KMS-11 (cell line): ENCODE measurements around the gene RGL2.

Experiments used
- H2AFZ ChIP-seq: fragments of 200-600 bp; sonication (generic); 2 replicates; pipeline ENCODE4 v1.6.1; 2016; ENCODE audit warnings: antibody characterized with exemption, mixed run types, low read depth
- H3K27ac ChIP-seq: fragments of 200-600 bp; sonication (generic); 2 replicates; pipeline ENCODE4 v1.6.1; 2016; ENCODE audit warnings: mild to moderate bottlenecking, mixed run types
- H3K27me3 ChIP-seq: fragments of 200-600 bp; sonication (generic); 2 replicates; pipeline ENCODE4 v1.6.1; 2017; ENCODE audit warnings: mild to moderate bottlenecking, low read depth, mixed run types, moderate library complexity; ENCODE audit not compliant: insufficient read depth
- H3K36me3 ChIP-seq: fragments of 200-600 bp; sonication (generic); 2 replicates; pipeline ENCODE4 v1.6.1; 2017; ENCODE audit warnings: mild to moderate bottlenecking, mixed run types; ENCODE audit not compliant: insufficient read depth
- H3K4me1 ChIP-seq: fragments of 200-600 bp; sonication (generic); 2 replicates; pipeline ENCODE4 v1.6.1; 2016; ENCODE audit warnings: mild to moderate bottlenecking, low read depth, mixed run types; ENCODE audit not compliant: poor library complexity, severe bottlenecking
- H3K4me2 ChIP-seq: fragments of 200-600 bp; sonication (generic); 2 replicates; pipeline ENCODE4 v1.7.0; 2016; ENCODE audit warnings: mild to moderate bottlenecking, mixed run types
- H3K4me3 ChIP-seq: fragments of 200-600 bp; sonication (generic); IDR thresholded peaks from 2 replicates; pipeline ENCODE4 v1.6.1; 2017; ENCODE audit warnings: low read depth, low read length, mixed read lengths; ENCODE audit not compliant: insufficient read depth
- H3K79me2 ChIP-seq: fragments of 200-600 bp; sonication (generic); 2 replicates; pipeline ENCODE4 v1.6.1; 2016; ENCODE audit warnings: low read depth, mixed run types; ENCODE audit not compliant: insufficient read depth
- H3K9ac ChIP-seq: fragments of 200-600 bp; sonication (generic); 2 replicates; pipeline ENCODE4 v1.6.1; 2016; ENCODE audit warnings: mild to moderate bottlenecking, mixed run types
- H4K20me1 ChIP-seq: fragments of 200-600 bp; sonication (generic); 2 replicates; pipeline ENCODE4 v1.6.1; 2016; ENCODE audit warnings: mild to moderate bottlenecking, mixed run types; ENCODE audit not compliant: insufficient read depth
- TF ChIP-seq, protein P1 (sequence below): fragments of 200-600 bp; sonication (generic); conservative IDR thresholded peaks from 2 replicates; pipeline ENCODE4 v1.6.1; 2017; ENCODE audit warnings: low read depth, mild to moderate bottlenecking, antibody characterized with exemption, low read length, moderate library complexity, mixed read lengths

RGL2 gene

DNA sequence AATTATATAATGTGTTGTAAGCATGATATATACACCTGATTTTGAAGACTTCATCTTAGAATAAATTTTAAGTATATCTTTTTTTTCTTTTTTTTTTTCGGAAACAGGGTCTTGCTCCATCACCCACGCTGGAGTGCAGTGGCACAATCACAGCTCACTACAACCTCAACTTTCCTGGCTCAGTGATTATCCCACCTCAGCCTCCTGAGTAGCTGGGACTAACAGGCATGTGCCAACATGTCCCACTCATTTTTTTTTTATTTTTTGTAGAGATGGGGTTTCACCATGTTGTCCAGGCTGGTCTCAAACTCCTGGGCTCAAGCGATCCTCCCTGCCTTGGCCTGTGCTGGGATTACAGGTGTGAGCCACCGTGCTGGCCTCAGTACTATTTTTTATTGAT is 44.2 kb downstream of the RGL2 start:
- TF ChIP-seq, protein P1, sequence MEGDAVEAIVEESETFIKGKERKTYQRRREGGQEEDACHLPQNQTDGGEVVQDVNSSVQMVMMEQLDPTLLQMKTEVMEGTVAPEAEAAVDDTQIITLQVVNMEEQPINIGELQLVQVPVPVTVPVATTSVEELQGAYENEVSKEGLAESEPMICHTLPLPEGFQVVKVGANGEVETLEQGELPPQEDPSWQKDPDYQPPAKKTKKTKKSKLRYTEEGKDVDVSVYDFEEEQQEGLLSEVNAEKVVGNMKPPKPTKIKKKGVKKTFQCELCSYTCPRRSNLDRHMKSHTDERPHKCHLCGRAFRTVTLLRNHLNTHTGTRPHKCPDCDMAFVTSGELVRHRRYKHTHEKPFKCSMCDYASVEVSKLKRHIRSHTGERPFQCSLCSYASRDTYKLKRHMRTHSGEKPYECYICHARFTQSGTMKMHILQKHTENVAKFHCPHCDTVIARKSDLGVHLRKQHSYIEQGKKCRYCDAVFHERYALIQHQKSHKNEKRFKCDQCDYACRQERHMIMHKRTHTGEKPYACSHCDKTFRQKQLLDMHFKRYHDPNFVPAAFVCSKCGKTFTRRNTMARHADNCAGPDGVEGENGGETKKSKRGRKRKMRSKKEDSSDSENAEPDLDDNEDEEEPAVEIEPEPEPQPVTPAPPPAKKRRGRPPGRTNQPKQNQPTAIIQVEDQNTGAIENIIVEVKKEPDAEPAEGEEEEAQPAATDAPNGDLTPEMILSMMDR: no peak
- no peaks in the 10 kb centered on the region for H4K20me1 ChIP-seq
- H2AFZ ChIP-seq: no peak overlapping the region
- H3K27ac ChIP-seq: no peak overlapping the region
- H3K36me3 ChIP-seq: no peaks in the 10 kb centered on the region
- no peaks in the 10 kb centered on the region for H3K27me3 ChIP-seq
- no peaks in the 10 kb centered on the region for H3K79me2 ChIP-seq
- peaks cover 9% of the 10 kb centered on the region for H3K4me1 ChIP-seq
- H3K4me2 ChIP-seq: no peak overlapping the region
- H3K9ac ChIP-seq: no peak overlapping the region
- H3K4me3 ChIP-seq: no peak overlapping the region

DNA sequence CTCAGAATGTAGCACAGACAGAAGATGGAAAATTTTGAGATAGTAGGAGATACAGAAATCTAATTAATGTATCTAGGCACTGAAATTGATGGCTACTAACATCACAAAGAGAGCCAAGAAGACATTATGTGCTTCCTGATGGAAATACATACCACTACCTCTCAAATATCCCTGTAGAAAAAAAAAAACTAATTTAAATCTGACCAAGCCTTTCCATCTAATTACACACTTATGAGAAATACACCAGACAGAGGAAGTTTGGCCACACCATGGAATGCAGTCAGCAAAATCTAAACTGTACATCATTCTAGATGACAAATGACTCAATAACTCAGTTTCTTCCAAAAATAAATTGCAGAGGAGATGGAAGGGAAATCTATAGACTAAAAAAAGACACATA is 46.0 kb downstream of the RGL2 start:
- Histone ChIP-seq H3K4me2 (no peak overlapping the region), H3K4me3 (no peak overlapping the region), H3K79me2 (no peaks in the 10 kb centered on the region), H3K36me3 (no peaks in the 10 kb centered on the region), H4K20me1 (no peaks in the 10 kb centered on the region), H2AFZ (no peak overlapping the region), H3K9ac (no peak overlapping the region), H3K27ac (no peak overlapping the region), H3K27me3 (no peaks in the 10 kb centered on the region), H3K4me1 (peaks cover 9% of the 10 kb centered on the region)
- TF ChIP-seq, protein P1: no peak

DNA sequence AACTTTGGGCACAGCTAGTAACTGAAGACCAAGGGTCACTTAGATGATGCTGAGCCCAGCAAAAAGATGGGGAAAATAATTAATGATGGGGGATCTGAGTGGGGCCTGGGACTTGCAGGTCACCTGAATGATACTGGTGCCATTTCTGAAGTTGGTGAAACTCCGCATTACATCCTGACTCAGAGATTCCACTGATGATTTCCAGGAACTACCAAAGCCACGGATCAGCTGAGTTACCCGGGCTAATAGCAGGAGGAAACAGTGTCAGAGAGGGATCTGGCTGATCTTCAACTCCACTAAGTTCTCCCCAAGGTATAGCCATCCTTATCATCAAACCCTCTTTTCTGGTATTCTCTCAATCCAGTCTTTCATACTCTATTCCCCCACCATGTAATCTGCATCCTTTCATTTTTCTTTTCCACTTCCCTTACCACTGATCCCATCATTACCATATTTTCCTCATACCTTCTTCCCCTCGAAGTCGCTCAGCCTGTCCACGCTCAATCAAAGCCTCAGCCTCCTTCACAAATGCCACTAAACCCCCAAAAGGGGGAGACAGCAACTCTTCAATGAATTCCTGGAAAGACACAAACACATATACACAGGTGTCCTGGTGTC is 47.2 kb downstream of the RGL2 start:
- H3K4me2 ChIP-seq: no peak overlapping the region
- no peaks in the 10 kb centered on the region for H3K79me2 ChIP-seq
- TF ChIP-seq, protein P1: no peak
- H3K4me1 ChIP-seq: peaks cover 9% of the 10 kb centered on the region
- no peaks in the 10 kb centered on the region for H3K36me3 ChIP-seq
- no peak overlapping the region for H3K27ac ChIP-seq
- no peak overlapping the region for H3K4me3 ChIP-seq
- H3K27me3 ChIP-seq: no peaks in the 10 kb centered on the region
- no peaks in the 10 kb centered on the region for H4K20me1 ChIP-seq
- no peak overlapping the region for H2AFZ ChIP-seq
- H3K9ac ChIP-seq: no peak overlapping the region

DNA sequence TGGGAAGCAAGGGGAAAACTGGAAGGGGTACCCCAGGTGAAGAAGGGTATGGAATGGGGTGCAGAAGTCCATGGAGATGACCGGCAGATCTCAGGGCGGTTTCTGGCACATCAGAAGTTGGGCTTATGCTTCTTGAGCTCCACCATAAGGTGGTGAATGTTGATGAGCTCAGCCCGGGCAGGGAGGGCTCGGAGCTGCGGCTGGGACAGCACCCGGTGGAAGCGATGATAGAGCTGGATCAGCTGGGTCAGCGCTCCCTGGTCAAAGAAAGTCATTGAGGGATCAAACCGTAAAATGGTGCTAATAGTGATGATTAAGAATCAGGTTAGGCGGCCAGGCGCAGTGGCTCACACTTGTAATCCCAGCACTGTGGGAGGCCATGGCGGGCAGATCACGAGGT is 48.0 kb downstream of the RGL2 start:
- Histone ChIP-seq H3K4me3 (no peak overlapping the region), H4K20me1 (no peaks in the 10 kb centered on the region)
- TF ChIP-seq, protein P1: no peak

More for the DNA sequence above, 48.0 kb downstream of the RGL2 start:
- no peak overlapping the region for H2AFZ ChIP-seq
- no peaks in the 10 kb centered on the region for H3K27me3 ChIP-seq
- no peaks in the 10 kb centered on the region for H3K36me3 ChIP-seq
- no peaks in the 10 kb centered on the region for H3K79me2 ChIP-seq
- no peak overlapping the region for H3K27ac ChIP-seq
- peak overlapping the region; percentile 61; the same call in 1 of the 2 replicates for H3K4me2 ChIP-seq
- H3K9ac ChIP-seq: no peak overlapping the region
- H3K4me1 ChIP-seq: peaks cover 9% of the 10 kb centered on the region
